ENCODE data around the gene TGIF2. TPM values are rescaled to one million over a fixed set of nuclear protein-coding genes. Genes with fewer than 3 reads are reported as not detected.
A peak's percentile ranks its signal among the peaks of the same experiment; 100 is the strongest.
"Not testable (repeated sequence)": the region's sequence is repeated elsewhere in the genome, so short reads cannot be mapped to it uniquely, and the experiment has no call there.

The TGIF2 gene
- total RNA-seq, 1 donor from 2014 or later: 43.5 TPM

GRCh38 chr20:36563374-36563773, 10.0 kb upstream of the TGIF2 start:
- Mint-ChIP-seq H3K27me3 (no peaks in the 10 kb centered on the region), H3K9me3 (peaks cover 6% of the 10 kb centered on the region), H3K4me3 (no peak overlapping the region), H3K4me1 (ENCODE audit: unreplicated experiment) (no peaks in the 10 kb centered on the region), H3K36me3 (no peaks in the 10 kb centered on the region), H3K27ac (no peak overlapping the region)
- DNase-seq (ENCODE audit: extremely low spot score, unreplicated experiment): no peak
- no peak for TF ChIP-seq CTCF (conservative IDR thresholded peaks at IDR 0.05)

GRCh38 chr20:36564078-36564725, 9.2 kb upstream of the TGIF2 start:
- not testable (repeated sequence) for H3K36me3 Mint-ChIP-seq; H3K27me3 Mint-ChIP-seq; DNase-seq (ENCODE audit: extremely low spot score, unreplicated experiment); H3K9me3 Mint-ChIP-seq; H3K27ac Mint-ChIP-seq; H3K4me3 Mint-ChIP-seq; H3K4me1 Mint-ChIP-seq (ENCODE audit: unreplicated experiment)

- H3K27ac Mint-ChIP-seq; H3K9me3 Mint-ChIP-seq; H3K4me1 Mint-ChIP-seq (ENCODE audit: unreplicated experiment); H3K27me3 Mint-ChIP-seq; DNase-seq (ENCODE audit: extremely low spot score, unreplicated experiment); H3K36me3 Mint-ChIP-seq; H3K4me3 Mint-ChIP-seq: not testable (repeated sequence)
Observed at GRCh38 chr20:36564726-36565121, 8.7 kb upstream of the TGIF2 start.

- no peak overlapping the region for H3K27ac Mint-ChIP-seq
- no peaks in the 10 kb centered on the region for H3K27me3 Mint-ChIP-seq
- TF ChIP-seq CTCF (conservative IDR thresholded peaks at IDR 0.05): no peak
- no peaks in the 10 kb centered on the region for H3K36me3 Mint-ChIP-seq
- no peak overlapping the region for H3K4me3 Mint-ChIP-seq
- H3K9me3 Mint-ChIP-seq: peaks cover 6% of the 10 kb centered on the region
- peaks cover 8% of the 10 kb centered on the region for H3K4me1 Mint-ChIP-seq (ENCODE audit: unreplicated experiment)
- no peak for DNase-seq (ENCODE audit: extremely low spot score, unreplicated experiment)
Observed at GRCh38 chr20:36565520-36565919, 7.9 kb upstream of the TGIF2 start.

- Mint-ChIP-seq H3K9me3 (no peaks in the 10 kb centered on the region), H3K4me1 (ENCODE audit: unreplicated experiment) (peaks cover 30% of the 10 kb centered on the region), H3K27me3 (no peaks in the 10 kb centered on the region), H3K27ac (no peak overlapping the region), H3K36me3 (no peaks in the 10 kb centered on the region), H3K4me3 (no peak overlapping the region)
- TF ChIP-seq CTCF (conservative IDR thresholded peaks at IDR 0.05): no peak
- DNase-seq (ENCODE audit: extremely low spot score, unreplicated experiment): no peak
Observed at GRCh38 chr20:36569847-36570429, 3.5 kb upstream of the TGIF2 start.

- peak; percentile 42 for TF ChIP-seq CTCF (conservative IDR thresholded peaks at IDR 0.05)
- DNase-seq (ENCODE audit: extremely low spot score, unreplicated experiment): no peak
- no peaks in the 10 kb centered on the region for H3K36me3 Mint-ChIP-seq
- peak overlapping the region; percentile 96 for H3K27ac Mint-ChIP-seq
- H3K4me3 Mint-ChIP-seq: peak overlapping the region; percentile 88
- H3K27me3 Mint-ChIP-seq: no peaks in the 10 kb centered on the region
- H3K9me3 Mint-ChIP-seq: no peaks in the 10 kb centered on the region
- H3K4me1 Mint-ChIP-seq (ENCODE audit: unreplicated experiment): peaks cover 39% of the 10 kb centered on the region
Observed at GRCh38 chr20:36571564-36572504, 1.6 kb upstream of the TGIF2 start.

All from type B pancreatic cell (in vitro differentiated cells).